ENCODE results near the gene BMAL1. TPM values are rescaled to one million over a fixed set of nuclear protein-coding genes. Genes with fewer than 3 reads are reported as not detected.

Gene BMAL1
- total and polyA plus RNA-seq, 7 donors: 10.8 to 41.5 (median 27.7) TPM

DNA sequence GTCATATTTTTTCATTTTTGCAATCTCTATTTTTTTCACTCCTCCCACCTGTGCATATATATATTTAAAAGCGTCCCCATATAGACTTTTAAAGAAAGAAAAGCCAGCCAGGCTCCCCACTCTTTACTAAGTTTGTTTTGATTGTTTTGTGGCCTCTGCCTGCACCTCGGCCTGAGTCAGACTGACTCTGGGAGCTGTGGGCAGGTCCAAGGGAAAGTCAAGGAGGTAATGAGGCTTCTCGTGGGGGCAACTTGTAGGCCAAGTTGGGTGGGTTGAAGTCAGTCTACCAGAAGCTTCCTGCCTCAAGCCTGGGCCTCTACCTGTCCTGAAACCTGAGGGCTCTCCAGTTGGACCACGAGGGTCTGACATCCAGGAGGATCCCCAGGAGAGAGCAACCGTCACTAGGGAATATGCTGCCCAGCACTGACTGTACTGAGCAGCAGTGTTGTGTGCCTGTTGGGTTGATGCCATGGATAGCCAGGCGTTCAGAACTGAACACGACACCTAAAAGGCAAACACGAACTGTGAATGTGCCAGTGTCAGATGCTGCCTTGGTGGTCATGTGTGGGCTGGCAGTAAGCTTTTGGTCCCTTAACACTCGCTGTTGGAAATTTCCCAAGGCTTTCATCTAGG, 58.8 kb downstream of the BMAL1 start:
- Histone ChIP-seq H3K36me3 (no peaks in the 10 kb centered on the region), H3K4me3 (no peak overlapping the region), H3K4me1 (peaks cover 0 to 47% (median 30%) of the 10 kb centered on the region in 4 donors), H3K9me3 (no peaks in the 10 kb centered on the region), H3K27ac (no peak overlapping the region), H3K27me3 (no peaks in the 10 kb centered on the region)
- DNase-seq: no peak
- TF ChIP-seq POLR2A (IDR thresholded peaks at IDR 0.05) (no peak), POLR2AphosphoS5 (IDR thresholded peaks at IDR 0.05) (no peak), EP300 (IDR thresholded peaks at IDR 0.05) (no peak)
- TF ChIP-seq, protein P1, sequence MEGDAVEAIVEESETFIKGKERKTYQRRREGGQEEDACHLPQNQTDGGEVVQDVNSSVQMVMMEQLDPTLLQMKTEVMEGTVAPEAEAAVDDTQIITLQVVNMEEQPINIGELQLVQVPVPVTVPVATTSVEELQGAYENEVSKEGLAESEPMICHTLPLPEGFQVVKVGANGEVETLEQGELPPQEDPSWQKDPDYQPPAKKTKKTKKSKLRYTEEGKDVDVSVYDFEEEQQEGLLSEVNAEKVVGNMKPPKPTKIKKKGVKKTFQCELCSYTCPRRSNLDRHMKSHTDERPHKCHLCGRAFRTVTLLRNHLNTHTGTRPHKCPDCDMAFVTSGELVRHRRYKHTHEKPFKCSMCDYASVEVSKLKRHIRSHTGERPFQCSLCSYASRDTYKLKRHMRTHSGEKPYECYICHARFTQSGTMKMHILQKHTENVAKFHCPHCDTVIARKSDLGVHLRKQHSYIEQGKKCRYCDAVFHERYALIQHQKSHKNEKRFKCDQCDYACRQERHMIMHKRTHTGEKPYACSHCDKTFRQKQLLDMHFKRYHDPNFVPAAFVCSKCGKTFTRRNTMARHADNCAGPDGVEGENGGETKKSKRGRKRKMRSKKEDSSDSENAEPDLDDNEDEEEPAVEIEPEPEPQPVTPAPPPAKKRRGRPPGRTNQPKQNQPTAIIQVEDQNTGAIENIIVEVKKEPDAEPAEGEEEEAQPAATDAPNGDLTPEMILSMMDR (IDR thresholded peaks at IDR 0.05): no peak
- intact Hi-C loops (cut with DNase I): loop anchor here (10.0 kb wide), 1 partner anchor 128 kb away; the partner anchor contains the start of gene BTBD10
- whole genome bisulfite sequencing, 2 donors: 88 to 89% methylated on average over 9 of the region's 9 CpGs

DNA sequence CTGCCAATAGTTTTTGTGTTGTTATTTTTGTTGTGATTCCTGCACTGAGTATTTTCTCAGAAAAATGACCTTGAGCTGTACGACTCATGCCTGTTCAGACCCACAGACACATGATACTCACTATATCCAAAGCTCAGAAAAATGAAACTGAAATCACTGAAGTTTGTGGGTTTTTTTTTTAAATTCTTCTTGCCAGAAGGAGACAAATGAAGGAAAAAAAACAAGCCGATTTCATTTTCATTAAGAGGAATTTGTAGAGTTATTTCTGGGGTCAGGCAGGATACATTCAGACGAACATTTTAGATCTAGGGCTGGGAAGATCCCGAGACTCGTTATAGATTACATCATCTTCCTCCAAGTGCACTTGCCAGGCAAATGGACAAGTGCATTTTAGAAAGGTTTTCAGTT, 60.4 kb downstream of the BMAL1 start:
- 36 to 41% methylated on average over 5 of the region's 5 CpGs for WGBS, 2 donors
- Histone ChIP-seq H3K27ac (peak overlapping the region in 3 of 4 donors; percentile 1 to 62 (median 50)), H3K9me3 (no peaks in the 10 kb centered on the region), H3K36me3 (no peaks in the 10 kb centered on the region), H3K27me3 (no peaks in the 10 kb centered on the region), H3K4me1 (peaks cover 0 to 47% (median 30%) of the 10 kb centered on the region in 4 donors), H3K4me3 (peak overlapping the region in 3 of 4 donors; percentile 6 to 26 (median 23))
- TF ChIP-seq EP300 (IDR thresholded peaks at IDR 0.05) (no peak), POLR2A (IDR thresholded peaks at IDR 0.05) (no peak), POLR2AphosphoS5 (IDR thresholded peaks at IDR 0.05) (no peak)
- TF ChIP-seq, protein P1 (IDR thresholded peaks at IDR 0.05): no peak
- intact Hi-C loops (cut with DNase I): loop anchor here (2.0 to 10.0 kb wide), 2 partner anchors 61 to 127 kb away; partner anchors contain the start of genes BMAL1 and BTBD10
- no peak for DNase-seq

DNA sequence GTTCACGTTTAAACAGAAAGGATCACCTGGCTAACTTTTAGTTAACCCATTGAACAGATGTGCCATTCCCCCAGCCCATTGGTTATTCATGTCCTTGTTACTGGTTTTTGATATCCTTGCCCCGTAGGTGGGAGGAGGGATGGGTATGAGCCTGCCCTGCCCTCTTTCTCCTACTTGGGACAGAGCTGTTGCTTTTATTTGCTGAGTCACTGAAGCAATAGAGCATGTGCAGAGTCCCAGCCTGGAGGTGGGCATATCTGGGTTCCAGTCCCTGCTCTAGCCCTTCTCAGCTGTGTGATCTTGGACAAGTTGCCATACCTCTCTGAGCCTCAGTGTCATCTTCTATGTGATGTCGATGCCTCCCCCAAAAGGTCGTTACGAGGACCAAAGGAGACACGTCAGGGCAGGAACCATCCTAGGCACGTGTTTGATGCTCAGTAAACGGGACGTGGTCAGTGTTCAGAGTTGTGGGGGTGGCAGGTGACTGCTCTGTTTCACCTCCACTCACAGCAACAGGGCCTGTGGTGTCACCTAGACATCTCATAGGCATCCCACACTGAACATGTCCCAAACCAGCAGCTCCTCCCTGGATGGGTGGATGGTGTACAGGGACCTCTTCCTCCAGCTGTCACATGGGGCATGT, 61.0 kb downstream of the BMAL1 start:
- Histone ChIP-seq H3K4me3 (peak overlapping the region in 3 of 4 donors; percentile 6 to 26 (median 23)), H3K27me3 (no peaks in the 10 kb centered on the region), H3K4me1 (peaks cover 0 to 45% (median 27%) of the 10 kb centered on the region in 4 donors), H3K36me3 (no peaks in the 10 kb centered on the region), H3K27ac (peak overlapping the region in 3 of 4 donors; percentile 1 to 62 (median 50)), H3K9me3 (no peaks in the 10 kb centered on the region)
- intact Hi-C loops (cut with DNase I): loop anchor here (2.0 to 10.0 kb wide), 2 partner anchors 62 to 126 kb away; partner anchors contain the start of genes BMAL1 and BTBD10
- TF ChIP-seq, protein P1 (IDR thresholded peaks at IDR 0.05): no peak
- TF ChIP-seq POLR2AphosphoS5 (IDR thresholded peaks at IDR 0.05) (no peak), EP300 (IDR thresholded peaks at IDR 0.05) (no peak), POLR2A (IDR thresholded peaks at IDR 0.05) (no peak)
- 72 to 74% methylated on average over 9 of the region's 9 CpGs for WGBS, 2 donors
- no peak for DNase-seq

GRCh38 chr11:13339195-13340153, 61.9 kb downstream of the BMAL1 start:
- intact Hi-C loops (cut with DNase I): loop anchor here (2.0 to 10.0 kb wide), 2 partner anchors 63 to 125 kb away; partner anchors contain the start of genes BMAL1 and BTBD10
- Histone ChIP-seq H3K27ac (peak overlapping the region in 2 of 4 donors; percentile 50 to 62), H3K9me3 (no peaks in the 10 kb centered on the region), H3K4me1 (peaks cover 0 to 36% (median 27%) of the 10 kb centered on the region in 4 donors), H3K4me3 (no peak overlapping the region), H3K36me3 (no peaks in the 10 kb centered on the region), H3K27me3 (no peaks in the 10 kb centered on the region)
- WGBS, 2 donors: 62% methylated on average over 11 of the region's 11 CpGs
- TF ChIP-seq POLR2AphosphoS5 (IDR thresholded peaks at IDR 0.05): peak in 1 of 4 donors; percentile 12
- no peak for TF ChIP-seq POLR2A (IDR thresholded peaks at IDR 0.05)
- TF ChIP-seq, protein P1 (IDR thresholded peaks at IDR 0.05): no peak
- no peak for TF ChIP-seq EP300 (IDR thresholded peaks at IDR 0.05)
- no peak for DNase-seq

Data from sigmoid colon (tissue), 7 donors.